ENCODE measurements around the gene ENTPD1. TPM values are rescaled to one million over a fixed set of nuclear protein-coding genes. Genes with fewer than 3 reads are reported as not detected.

Gene ENTPD1
- total RNA-seq, 4 donors from 2014 or later = 27.3 to 33.4 (median 31.4) TPM

- intact Hi-C loops (cut with DNase I) = no loop called here
- H3K36me3 ChIP-seq = no peaks in the 10 kb centered on the region
- no peak for TF ChIP-seq EP300 (IDR thresholded peaks at IDR 0.05)
- peak; percentile 14 to 41 for TF ChIP-seq POLR2AphosphoS5 (IDR thresholded peaks at IDR 0.05)
- no peaks in the 10 kb centered on the region for H3K27me3 ChIP-seq
- WGBS = 58% methylated on average over 6 of the region's 6 CpGs
- H3K9me3 ChIP-seq = no peaks in the 10 kb centered on the region
- H3K4me1 ChIP-seq = peaks cover 12 to 41% (median 36%) of the 10 kb centered on the region in 4 donors
- H3K27ac ChIP-seq (replicated peaks in 1 of 4) = peak overlapping the region; percentile 18 to 60 (median 52)
- H3K4me3 ChIP-seq = no peak overlapping the region
- DNase-seq (ENCODE audit: extremely low spot score) = no peak
Observed at GRCh38 chr10:95832216-95833041, 76.5 kb downstream of the ENTPD1 start.

GRCh38 chr10:95833042-95833610 lies 77.2 kb downstream of the ENTPD1 start:
- Histone ChIP-seq H3K4me3 (no peak overlapping the region), H3K27me3 (no peaks in the 10 kb centered on the region), H3K4me1 (peaks cover 12 to 47% (median 41%) of the 10 kb centered on the region in 4 donors), H3K27ac (replicated peaks in 1 of 4) (peak overlapping the region; percentile 2 to 60 (median 52)), H3K36me3 (no peaks in the 10 kb centered on the region), H3K9me3 (no peaks in the 10 kb centered on the region)
- DNase-seq (ENCODE audit: extremely low spot score) = no peak
- intact Hi-C loops (cut with DNase I) = no loop called here
- 34% methylated on average over 1 of the region's 1 CpG for WGBS
- TF ChIP-seq EP300 (IDR thresholded peaks at IDR 0.05) (no peak), POLR2AphosphoS5 (IDR thresholded peaks at IDR 0.05) (no peak), POLR2A (IDR thresholded peaks at IDR 0.05; ENCODE audit: low read depth) (no peak)
- TF ChIP-seq, protein P1, sequence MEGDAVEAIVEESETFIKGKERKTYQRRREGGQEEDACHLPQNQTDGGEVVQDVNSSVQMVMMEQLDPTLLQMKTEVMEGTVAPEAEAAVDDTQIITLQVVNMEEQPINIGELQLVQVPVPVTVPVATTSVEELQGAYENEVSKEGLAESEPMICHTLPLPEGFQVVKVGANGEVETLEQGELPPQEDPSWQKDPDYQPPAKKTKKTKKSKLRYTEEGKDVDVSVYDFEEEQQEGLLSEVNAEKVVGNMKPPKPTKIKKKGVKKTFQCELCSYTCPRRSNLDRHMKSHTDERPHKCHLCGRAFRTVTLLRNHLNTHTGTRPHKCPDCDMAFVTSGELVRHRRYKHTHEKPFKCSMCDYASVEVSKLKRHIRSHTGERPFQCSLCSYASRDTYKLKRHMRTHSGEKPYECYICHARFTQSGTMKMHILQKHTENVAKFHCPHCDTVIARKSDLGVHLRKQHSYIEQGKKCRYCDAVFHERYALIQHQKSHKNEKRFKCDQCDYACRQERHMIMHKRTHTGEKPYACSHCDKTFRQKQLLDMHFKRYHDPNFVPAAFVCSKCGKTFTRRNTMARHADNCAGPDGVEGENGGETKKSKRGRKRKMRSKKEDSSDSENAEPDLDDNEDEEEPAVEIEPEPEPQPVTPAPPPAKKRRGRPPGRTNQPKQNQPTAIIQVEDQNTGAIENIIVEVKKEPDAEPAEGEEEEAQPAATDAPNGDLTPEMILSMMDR (IDR thresholded peaks at IDR 0.05) = no peak

DNA sequence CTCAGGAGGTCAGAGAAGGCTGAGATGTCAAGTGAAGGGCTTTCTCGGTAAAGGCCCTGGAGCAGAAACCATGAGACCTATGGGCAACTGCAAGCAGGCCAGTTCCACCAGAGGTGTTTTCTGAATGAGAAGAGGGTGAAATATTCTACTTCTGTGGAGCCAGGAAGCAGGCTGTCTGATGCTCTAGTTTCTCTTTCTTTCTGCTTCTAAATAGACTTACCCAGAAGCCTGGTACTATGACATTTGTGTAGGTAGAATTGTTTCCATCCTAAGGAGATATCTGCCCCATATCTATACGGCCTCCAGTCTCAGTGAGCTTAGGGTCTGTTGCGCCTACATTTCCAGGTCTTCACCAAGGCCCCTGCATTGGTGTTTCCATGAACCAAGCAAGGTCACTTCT lies 78.4 kb downstream of the ENTPD1 start:
- Histone ChIP-seq H3K4me3 (no peak overlapping the region), H3K27ac (replicated peaks in 1 of 4) (no peak overlapping the region), H3K4me1 (peaks cover 12 to 41% (median 39%) of the 10 kb centered on the region in 4 donors), H3K27me3 (no peaks in the 10 kb centered on the region), H3K9me3 (no peaks in the 10 kb centered on the region), H3K36me3 (no peaks in the 10 kb centered on the region)
- DNase-seq (ENCODE audit: extremely low spot score) = no peak
- TF ChIP-seq POLR2AphosphoS5 (IDR thresholded peaks at IDR 0.05) = no peak
- no peak for TF ChIP-seq EP300 (IDR thresholded peaks at IDR 0.05)
- no peak for TF ChIP-seq POLR2A (IDR thresholded peaks at IDR 0.05; ENCODE audit: low read depth)
- TF ChIP-seq, protein P1 (IDR thresholded peaks at IDR 0.05) = no peak
- intact Hi-C loops (cut with DNase I) = no loop called here
- WGBS = 96% methylated on average over 3 of the region's 3 CpGs

DNA sequence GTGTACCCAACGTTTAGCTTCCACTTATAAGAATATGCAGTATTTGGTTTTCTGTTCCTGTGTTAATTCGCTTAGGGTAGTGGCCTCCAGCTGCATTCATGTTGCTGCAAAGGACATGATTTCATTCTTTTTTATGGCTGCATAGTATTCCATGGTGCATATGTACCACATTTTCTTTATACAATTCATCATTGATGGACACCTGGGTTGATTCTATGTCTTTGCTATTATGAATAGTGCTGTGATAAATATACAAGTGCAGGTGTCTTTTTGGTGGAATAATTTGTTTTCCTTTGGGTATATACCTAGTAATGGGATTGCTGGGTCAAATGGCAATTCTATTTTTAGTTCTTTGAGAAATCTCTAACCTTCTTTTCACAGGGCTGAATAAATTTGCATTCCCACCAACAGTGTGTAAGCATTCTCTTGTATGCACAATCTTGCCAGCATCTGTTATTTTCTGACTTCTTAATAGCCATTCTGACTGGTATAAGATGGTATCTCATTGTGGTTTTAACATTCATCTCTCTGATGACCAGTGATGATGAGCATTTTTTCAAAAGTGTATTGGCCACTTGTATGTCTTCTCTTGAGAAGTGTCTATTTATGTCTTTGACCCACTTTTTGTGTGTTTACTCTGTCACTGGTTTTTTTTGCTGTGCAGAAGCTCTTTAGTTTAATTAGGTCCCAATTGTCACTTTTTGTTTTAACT lies 79.3 kb downstream of the ENTPD1 start:
- 81% methylated on average over 2 of the region's 2 CpGs for WGBS
- Histone ChIP-seq H3K27ac (replicated peaks in 1 of 4) (no peak overlapping the region), H3K27me3 (no peaks in the 10 kb centered on the region), H3K36me3 (no peaks in the 10 kb centered on the region), H3K4me1 (peaks cover 12 to 43% (median 39%) of the 10 kb centered on the region in 4 donors), H3K4me3 (no peak overlapping the region), H3K9me3 (no peaks in the 10 kb centered on the region)
- TF ChIP-seq, protein P1 (IDR thresholded peaks at IDR 0.05) = no peak
- no peak for TF ChIP-seq POLR2A (IDR thresholded peaks at IDR 0.05; ENCODE audit: low read depth)
- no peak for TF ChIP-seq EP300 (IDR thresholded peaks at IDR 0.05)
- TF ChIP-seq POLR2AphosphoS5 (IDR thresholded peaks at IDR 0.05) = no peak
- intact Hi-C loops (cut with DNase I) = no loop called here
- DNase-seq (ENCODE audit: extremely low spot score) = no peak

DNA sequence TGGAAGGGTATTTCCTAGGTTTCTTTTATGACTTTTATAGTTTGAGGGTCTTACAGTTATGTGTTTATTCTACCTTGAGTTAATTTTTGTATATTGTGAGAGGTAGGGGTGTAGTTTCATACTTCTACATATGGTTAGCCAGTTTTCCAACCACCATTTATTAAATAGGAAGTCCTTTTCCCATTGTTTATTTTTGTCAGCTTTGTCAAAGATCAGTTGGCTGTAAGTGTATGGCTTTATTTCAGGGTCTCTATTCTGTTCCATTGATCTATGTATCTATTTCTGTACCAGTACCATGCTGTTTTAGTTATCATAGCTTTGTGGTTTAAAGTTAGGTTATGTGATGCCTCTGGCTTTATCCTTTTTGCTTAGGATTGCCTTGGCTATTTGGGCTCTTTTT lies 79.9 kb downstream of the ENTPD1 start:
- peak overlapping the region in 1 of 4 donors; percentile 57 for H3K27ac ChIP-seq (replicated peaks in 1 of 4)

More for the DNA sequence above, 79.9 kb downstream of the ENTPD1 start:
- no peaks in the 10 kb centered on the region for H3K27me3 ChIP-seq
- H3K36me3 ChIP-seq = no peaks in the 10 kb centered on the region
- H3K4me1 ChIP-seq = peaks cover 12 to 49% (median 44%) of the 10 kb centered on the region in 4 donors
- no peaks in the 10 kb centered on the region for H3K9me3 ChIP-seq
- DNase-seq (ENCODE audit: extremely low spot score) = no peak
- H3K4me3 ChIP-seq = no peak overlapping the region
- TF ChIP-seq, protein P1 (IDR thresholded peaks at IDR 0.05) = no peak
- no peak for TF ChIP-seq EP300 (IDR thresholded peaks at IDR 0.05)
- no peak for TF ChIP-seq POLR2A (IDR thresholded peaks at IDR 0.05; ENCODE audit: low read depth)
- TF ChIP-seq POLR2AphosphoS5 (IDR thresholded peaks at IDR 0.05) = no peak
- intact Hi-C loops (cut with DNase I) = no loop called here

Measured in esophagus muscularis mucosa (tissue), 4 donors.